HPDE6-E6E7 (cell line): Measurements from ENCODE around the gene CARD9.

Source experiments
- DNase-seq: peaks from one replicate; pipeline ENCODE4 v3.0.0; 2011; ENCODE audit warnings: missing footprints; ENCODE audit errors: extremely low spot score

CARD9 gene

DNA sequence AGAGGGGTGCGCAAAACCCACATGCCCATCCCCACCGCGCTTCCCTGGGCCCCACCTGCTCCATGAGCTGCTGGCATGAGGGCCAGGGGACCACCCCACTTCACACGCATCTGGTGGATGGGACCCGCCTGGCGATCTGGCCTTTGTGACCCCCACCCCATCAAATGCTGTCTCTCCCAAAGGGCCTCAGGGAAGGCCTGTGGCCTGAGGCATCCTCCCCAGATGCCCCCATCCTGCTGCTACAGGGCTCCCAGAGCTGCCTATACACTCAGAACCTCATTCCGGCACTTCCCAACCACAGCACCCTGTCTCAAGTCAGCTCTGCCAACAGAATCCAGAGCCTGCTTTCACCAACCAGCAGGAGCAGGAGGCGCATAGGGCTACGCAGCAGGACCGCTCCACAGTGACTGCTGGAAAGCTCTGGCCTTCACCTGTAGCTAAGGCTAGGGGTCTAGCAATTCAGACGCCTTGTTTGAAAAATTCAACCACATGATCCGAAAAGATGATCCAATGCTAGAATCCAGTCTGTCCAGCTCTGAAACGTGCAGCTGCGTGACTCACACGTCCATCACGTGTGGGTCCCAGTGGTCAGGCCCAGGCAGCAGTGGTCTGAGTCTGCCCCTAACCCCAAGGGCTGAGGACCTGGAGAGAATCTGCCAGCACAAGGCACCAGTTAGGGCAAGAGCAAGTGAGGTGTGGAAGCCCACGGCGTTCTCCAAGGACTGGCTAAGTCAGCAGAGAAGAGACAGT lies 27.9 kb upstream of the CARD9 start:
- peak; percentile 13 for DNase-seq

DNA sequence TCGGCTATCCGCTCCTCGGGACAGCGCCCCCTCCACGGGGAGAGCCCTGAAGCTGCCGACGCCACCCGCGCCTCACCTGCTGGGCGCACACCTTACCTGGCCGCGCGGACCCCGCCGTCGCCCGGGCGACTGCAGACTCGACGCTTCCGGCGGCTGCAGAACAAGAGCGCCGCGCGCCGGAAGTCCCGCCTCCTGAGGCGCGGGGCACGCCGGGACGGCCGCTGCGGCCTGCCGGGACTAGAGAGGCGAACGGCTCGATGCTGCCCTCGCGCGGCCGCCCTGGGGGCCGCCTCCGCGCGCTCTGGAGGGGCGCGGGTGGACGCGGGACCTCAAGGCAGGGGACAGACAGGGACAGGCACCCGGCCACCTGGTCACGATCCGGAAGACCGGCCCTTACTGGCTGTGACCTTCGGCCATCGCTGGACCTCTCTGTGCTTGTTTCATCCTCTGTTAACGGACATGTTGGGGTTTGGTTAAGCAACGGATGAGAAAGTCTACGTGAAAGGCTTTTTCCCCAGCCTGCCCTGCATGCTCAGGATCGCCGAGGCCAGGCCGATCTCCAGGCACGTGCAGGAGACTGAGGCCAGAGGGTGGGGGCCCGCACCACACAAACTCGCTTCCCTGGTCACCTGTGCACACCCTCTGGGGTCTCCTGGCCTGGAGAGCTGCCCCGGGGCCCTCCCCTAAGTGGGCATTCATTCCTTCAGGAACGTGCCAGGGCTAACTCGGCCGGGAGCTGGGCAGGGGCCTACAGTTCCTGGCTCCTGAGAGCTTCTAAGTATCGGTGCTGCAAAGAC lies 26.8 kb upstream of the CARD9 start, which contains the start of gene SNAPC4:
Gene SNAPC4, minus strand, starts transcription at position 133 of the 797 bp plus-strand sequence. CDS start 1,742 bp downstream, outside the sequence.
- peak; percentile 89 for DNase-seq

DNA sequence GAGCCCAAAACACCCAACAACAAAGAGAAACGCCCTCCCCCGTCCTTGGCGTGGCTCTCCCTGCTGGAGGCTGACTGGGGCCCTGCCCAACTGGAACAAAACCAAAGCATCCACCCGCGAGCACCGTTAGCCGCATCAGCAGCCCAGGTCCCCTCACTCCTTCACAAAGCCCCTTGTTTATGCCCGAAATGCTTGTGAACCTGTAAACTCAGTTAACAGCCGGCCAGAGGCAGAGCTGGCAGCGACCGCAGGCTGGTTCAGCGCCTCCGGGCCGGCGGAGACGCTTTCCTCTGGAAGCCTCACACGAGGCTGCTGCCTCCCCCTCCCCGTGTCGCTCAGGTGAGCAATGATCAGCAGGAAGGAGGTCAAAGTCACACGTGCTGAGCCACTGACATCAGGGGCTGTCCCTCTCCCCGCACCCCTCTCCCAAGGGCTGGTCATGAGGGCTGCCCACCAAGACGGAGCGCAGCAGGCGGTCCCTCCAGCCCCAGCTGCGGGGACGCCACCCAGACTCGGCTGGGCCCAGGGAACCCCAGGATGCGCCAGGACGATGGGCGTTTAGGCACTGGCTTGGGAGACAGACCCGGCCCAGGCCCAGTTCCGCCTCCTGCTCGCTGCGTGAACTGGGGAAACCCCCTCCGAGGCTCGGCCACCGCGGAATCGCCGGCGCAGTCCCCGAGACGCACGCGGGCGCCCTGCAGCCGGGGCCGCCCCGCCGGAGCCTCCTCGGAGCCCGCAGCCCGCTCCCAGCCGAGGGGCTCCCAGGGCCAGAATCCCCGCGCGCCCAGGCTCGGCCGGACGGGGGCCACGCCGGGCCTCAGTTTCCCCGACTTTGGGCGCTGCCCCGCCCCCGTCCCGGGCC lies 25.9 kb upstream of the CARD9 start:
- peak; percentile 29 for DNase-seq

DNA sequence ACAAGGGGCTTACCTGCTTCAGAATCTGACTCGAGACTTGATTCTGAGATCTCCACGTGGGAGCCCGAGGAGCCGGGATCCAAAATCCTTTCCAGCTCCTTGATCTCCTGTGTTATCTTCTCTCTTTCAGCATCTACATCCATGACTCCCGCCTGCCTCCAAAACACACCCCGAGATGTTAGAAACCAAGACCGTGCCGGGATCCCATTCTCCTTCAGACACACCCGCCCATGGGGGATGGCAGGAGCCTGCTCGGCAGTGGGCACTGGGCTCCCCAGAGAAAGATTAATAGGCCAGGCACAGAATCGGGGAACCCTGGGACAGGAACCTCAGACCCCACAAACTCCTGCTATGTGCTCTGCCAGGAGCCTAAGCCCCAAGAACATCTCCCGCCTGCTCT lies 24.8 kb upstream of the CARD9 start:
- no peak for DNase-seq

DNA sequence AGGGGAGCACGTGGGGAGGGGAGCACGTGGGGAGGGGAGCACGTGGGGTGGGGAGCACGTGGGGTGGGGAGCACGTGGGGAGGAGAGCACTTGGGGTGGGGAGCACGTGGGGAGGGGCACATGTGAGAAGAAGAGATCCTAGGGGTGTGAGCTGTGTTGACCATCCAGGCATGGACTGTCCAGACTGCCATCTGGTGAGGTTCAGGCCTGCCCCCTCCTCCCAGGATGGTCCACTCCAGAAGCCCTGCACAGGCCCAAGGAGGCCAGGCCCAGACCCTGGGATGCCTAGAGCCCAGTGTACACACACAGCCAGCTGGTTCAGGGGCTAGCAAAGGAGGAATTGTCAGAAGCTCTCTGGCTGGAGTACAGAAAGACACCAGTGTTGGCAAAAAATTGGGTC lies 24.2 kb upstream of the CARD9 start:
- no peak for DNase-seq

DNA sequence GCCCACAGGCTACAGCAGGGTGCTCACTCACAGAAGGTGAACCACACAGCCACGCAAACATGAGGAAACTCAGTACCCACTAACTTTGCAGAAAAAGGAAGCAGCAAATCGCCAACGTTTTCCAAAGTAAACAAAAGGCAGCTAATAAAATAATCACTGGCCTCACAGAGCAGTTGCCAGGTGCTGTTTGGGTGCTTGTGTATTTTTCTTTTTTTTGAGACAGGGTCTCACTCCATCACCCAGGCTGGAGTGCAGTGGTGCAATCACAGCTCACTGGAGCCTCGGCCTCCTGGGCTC lies 22.7 kb upstream of the CARD9 start:
- DNase-seq: no peak

DNA sequence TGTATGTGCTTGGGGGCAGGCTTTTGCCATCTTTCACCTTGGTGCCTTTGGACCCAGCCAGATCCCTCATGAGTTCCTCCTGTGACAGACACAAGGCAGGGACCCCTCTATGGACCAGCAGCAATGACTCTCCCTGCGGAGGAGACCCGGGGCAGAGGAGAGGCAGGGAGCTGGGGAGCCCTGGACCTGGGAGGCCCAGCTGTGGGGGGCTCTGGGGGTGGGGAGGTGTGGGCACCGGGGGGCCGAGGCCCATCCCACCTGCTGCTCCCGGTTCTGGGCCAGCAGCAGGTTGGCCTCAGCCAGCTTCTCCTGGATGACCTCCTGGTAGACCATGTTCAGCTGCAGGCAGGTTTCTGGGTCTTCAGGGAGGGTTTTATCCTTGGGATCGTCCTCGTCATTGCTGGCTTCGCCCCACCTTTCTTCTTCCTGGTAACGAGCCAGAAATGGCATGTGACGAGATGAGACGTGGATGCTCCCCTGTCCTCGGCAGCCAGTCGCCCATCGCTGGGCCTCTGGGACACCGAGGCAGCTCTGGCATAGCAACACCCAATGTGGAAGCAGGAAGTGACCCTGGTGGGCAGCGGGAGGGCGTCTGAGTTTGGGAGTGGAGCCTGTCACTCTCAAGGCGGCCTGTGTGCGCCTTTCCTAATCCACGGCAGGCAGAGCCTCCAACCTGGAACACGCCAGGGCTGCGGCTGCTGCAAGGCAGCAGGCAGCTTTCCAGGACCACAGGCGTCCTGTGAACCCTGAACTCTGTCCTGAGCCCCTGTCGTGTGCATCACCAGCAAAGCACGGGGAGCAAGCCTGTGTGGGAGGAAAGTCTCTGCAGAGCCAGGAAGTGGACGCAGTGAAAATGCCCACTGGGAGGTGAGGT lies 22.1 kb upstream of the CARD9 start:
- DNase-seq: no peak

DNA sequence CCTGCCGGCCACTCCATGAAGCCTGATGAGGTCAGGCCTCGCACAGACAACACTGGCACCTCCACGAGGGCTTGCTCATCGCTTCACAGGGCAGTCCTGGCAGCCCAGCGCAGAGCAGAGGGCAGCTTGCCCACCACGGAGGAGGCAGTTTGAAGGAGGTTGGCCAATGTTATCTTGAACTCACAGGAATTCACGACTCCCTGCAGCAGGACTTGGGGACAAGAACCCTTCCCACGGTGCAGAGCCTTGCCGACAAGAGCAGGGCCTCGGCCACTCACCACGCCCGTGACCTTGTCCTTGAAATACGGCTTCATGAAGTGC lies 21.5 kb upstream of the CARD9 start:
- no peak for DNase-seq

DNA sequence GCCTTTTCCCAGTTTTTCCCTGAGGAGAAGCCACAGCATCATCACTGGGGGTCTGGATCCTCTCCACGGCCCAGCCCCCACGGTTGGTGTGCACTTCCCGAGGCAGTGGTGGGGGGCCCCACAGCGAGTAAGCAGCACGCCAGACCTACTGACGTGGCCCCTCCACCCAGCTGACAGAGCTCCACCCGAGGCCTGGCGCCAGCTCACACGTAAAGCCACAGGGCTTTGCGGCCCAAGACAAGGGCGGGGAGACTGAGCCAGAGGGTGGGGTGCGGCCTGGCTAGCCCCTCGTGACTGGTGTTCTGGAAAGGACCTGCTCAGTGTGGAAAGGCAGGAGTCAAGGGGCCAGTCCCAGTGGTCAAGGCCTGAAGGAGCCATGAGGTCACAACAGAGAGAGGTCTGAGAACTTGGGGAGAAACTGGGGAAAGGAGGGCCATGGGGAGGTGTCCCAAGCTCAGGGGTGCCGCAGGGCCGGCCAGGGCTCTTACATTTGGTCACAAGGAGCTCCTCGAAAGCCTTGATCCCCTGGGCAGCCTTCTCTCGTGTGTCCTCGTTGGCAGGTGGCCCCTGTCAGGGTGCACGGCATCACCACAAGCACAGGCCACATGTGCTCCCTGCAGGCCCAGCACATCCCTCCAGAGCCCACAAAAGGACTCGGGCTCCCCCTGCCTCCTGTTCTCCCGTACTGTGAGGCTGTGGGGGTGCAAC lies 21.0 kb upstream of the CARD9 start:
- no peak for DNase-seq

DNA sequence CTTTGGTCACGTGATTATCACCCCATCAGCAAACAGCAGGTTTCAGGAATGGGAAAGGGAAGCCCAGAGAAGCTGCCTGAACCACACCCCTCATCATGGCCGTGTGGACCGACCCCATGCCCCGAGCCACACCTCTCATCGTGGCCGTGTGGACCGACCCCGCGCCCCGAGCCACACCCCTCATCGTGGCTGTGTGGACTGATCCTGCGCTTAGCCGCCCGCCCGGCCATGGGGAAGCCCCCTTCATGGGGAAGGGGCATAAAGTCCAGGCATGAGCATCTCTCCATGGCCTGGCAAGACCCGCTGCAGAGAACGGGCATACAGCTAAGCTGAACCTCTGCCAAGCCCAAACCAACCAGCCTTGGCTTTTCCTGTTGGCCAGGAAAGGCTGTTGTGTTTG lies 20.1 kb upstream of the CARD9 start:
- no peak for DNase-seq

DNA sequence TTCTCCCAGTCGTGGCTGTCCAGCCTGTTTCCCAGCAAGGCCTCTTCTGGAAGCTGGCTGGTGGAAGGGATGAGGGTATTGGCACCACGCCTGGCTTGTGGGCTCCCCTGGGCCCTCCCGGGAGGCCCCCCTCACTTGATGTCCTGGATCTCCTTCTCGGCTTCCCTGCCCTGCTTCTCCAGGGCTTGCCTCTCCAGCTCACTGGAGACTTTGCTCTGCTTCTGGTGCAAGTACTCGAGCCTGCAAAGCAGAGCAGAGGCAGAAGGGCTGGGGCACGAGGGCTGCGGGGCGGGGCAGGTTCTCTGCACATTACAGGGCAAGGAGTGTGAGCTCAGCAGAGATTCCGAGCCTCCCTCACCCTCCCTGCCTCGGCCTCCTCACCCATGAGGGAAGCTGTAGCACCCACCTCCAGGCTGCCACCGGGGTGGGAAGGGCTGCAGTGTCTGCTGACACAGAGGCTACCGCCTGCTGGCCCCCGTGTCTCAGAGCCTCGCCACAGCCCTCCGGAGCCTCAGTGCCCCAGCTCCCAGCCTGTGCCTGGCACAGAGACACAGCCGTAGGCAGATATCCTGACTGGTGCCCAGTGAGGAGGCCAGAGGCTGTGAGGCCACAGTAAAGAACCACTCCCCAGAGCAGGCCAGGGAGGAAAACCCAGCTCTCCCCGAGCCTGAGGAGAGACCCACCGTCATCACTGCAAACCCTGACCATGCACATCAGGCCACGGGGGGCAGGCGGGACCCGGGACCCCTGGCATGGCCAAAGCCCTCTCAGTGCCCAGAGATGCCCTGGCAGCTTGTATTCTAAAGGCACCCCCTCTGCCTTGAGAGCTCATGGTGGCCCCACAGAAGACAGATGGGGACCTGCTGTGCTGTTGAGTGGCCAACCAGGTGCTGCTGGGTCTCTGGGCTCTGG lies 19.3 kb upstream of the CARD9 start:
- DNase-seq: no peak

DNA sequence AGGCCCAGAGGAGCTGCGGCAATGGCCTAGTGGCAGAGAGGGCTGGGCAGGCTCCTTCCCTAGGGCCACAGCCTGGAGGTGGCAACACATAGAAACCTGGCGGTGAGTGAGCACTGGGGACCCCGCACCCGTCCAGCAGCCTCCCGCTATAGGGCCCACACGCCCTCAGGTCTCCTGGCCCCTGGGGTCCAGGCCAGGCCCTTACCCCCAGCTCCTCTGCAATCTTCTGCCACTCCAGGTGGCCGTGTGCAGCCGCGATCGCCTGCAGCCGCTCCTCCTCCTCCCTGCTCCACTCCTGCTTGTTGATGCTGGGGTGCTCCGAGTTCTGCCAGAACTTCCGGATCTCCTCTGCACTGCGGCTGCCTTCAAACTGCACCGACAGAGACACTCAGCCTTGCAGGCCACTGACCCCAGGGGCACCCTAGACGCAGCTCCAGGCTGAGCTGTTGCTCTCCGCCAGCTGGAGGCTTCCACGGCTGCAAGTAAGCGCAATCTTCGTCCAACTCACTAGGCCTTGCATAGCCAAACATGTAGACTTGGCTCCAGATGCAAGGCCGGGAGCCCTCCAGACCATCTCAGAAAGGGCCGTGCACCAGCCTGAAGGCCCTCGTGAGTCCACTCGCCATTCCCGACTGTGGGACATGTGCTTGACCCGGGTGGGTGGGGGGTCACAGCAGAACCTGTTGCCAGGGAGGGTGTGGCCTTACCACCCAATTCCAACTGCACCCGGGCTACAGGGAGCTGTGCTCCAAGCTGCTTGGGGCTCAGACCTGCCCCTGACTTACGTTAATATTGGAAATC lies 18.5 kb upstream of the CARD9 start:
- no peak for DNase-seq

DNA sequence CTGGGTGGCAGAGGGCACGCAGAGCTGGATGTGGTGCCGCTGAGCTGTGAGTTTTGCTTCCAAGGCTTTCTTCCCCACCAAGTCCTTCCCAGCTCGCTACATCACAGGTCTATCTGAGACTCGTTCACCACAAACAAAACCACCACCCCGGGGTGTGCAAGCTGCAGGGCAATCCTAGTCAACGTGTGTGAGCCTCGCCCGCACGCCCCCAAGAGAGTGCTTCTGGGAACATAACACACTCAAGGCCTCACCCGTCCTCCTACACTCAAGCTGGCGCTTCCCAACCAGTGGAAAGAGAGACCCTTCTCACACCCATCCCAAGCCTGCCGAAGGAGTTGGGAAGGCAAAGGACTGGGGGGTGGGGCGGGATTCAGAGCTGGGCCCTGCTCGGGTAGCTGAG lies 15.9 kb upstream of the CARD9 start:
- DNase-seq: no peak

DNA sequence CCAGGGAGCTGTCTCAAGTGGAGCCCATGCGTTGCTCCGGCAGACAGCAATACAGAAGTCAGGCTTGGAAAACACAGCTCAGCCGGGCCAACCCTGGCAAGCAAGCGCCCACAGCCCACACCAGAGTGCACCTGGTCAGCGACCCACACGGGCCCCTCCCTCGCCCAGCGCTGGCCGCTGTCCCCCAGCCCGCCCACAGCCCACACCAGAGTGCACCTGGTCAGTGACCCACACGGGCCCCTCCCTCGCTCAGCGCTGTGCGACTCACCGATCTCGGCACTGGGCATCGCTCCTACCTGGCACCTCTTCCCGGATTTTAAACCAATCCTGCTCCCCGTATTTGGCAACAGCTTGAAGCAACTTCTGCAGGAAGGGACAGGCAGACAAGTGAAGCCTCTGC lies 13.7 kb upstream of the CARD9 start:
- no peak for DNase-seq

DNA sequence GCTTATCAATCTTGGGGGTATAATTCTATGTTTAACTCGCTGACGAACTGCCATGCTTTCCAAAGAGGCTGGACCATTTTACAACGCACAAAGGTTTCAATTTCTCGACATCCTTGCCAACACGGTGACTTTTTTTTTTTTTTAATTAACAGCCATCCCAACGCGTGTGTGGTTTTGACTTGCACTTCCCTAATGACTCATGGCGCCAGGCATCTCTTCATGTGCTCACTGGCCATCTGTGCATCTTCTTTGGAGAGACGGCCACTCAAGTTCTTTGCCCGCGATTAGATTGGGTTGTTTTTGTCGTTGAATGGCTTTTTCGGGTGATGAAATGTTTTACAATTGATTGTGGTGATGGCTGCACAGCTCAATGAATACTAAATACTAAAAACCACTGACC lies 12.5 kb upstream of the CARD9 start:
- no peak for DNase-seq

DNA sequence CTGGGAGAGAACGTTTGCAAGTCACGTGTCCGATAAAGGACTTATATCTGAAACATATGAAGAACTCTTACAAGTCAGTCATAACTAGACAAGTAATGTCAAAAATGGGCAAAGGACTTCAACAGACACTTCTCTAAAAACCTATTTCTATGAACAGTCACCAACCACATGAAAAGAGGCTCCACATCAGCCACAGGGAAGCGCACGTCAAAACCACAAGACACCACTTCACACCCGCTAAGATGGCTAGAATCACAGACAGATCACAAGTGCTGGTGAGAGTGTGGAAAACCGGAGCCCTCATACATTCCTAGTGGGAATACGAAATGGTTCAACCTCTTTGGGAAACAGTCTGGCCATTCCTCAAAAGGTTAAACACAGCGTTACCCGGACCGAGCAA lies 11.5 kb upstream of the CARD9 start:
- DNase-seq: no peak

DNA sequence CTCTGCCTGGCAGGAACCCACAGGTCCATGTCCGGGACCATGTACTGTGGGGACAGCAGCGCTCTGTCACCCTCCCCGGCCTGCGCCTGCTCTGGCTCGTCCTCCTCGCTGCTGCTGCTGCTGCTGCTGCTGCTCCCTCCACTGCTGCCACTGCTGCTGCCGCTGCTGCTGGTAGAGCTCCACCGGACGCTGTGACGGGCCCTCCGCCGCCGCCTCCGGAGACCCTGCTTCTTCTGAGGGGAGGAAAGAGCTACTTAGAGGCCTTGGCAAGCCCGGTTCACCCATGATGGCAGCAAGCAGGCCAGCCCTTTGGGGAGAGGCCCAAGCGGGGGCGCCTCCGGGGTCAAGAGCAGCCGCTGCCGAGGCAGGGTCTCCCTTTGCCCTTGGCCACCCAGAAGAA lies 10.0 kb upstream of the CARD9 start:
- DNase-seq: no peak

DNA sequence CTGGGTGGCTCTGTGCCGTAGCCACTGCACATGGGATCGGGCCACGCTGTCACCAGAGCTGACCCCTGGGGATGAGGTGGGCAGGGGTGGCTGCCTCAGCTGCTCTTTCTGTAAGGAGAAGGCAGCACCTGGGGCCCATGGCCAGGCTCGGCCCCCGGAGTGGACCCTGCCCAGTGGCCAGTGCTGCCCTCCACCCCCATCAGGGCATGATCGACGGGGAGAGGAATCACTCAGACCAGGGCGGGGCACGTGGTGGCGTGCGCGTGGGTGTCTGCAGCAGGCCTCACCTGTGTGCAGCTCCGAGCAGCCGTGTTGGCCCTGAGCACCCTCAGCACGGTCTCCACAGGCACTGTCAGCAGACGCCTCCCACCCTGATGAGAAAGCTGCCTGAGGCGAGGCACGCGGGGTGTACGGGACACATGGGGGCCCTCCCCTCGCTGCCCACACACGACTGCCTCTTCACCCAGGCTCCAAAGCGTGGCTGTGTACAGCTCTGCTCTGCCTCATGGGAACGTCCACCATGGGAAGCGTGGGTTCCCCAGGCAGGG lies 8.6 kb upstream of the CARD9 start:
- DNase-seq: no peak

DNA sequence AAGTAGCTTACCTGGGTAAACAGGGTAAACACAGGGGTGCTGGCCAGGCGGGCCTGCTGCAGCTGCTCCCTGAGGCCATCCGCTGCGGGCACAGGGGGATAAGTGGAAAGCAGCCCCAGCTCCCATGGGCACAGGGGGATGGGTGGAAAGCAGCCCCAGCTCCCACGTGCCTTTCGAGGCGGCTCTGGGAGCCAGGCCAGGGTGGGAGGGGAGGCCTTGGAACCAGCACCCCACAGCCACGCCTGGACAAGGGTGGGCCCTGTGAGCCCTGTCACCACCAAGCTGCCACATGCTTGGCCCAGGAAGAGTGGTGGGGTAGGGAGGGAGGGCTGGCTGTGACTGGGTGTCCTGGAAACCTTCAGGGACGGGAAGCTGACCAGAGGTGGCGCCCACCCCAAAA lies 7.8 kb upstream of the CARD9 start:
- no peak for DNase-seq
